Tibial nerve (tissue), 4 donors: ENCODE measurements around the gene ICE1. TPM values are rescaled to one million over a fixed set of nuclear protein-coding genes. Genes with fewer than 3 reads are reported as not detected.
A peak's percentile ranks its signal among the peaks of the same experiment; 100 is the strongest.
"Not testable (repeated sequence)": the region's sequence is repeated elsewhere in the genome, so short reads cannot be mapped to it uniquely, and the experiment has no call there.

Experiments used
- DNase-seq, 2 donors: peaks; one replicate each; pipeline ENCODE4 v3.0.0-alpha.2; 2019; ENCODE audit warnings: low spot score in 2 of 2
- H3K27ac ChIP-seq, 4 donors: fragments of 200-600 bp; sonication (generic) in 3 of 4; one replicate each; pipeline ENCODE4 v1.5.1; 2017 to 2019; ENCODE audit warnings: mild to moderate bottlenecking in 1 of 4
- H3K27me3 ChIP-seq, 2 donors: fragments of 200-600 bp; sonication (generic) in 1 of 2; one replicate each; pipeline versions ENCODE4 v1.5.1 to v1.6.0; 2017 to 2019
- H3K36me3 ChIP-seq, 3 donors: fragments of 200-600 bp; sonication (generic); one replicate each; pipeline ENCODE4 v1.5.1; 2018 to 2019
- H3K4me1 ChIP-seq, 4 donors: fragments of 200-600 bp; sonication (generic) in 3 of 4; one replicate each; pipeline ENCODE4 v1.5.1; 2017 to 2019
- H3K4me3 ChIP-seq, 4 donors: fragments of 200-600 bp; sonication (generic) in 3 of 4; one replicate each; pipeline ENCODE4 v1.5.1; 2017 to 2019; ENCODE audit warnings: mild to moderate bottlenecking in 1 of 4, moderate library complexity in 1 of 4
- H3K9me3 ChIP-seq, 4 donors: fragments of 200-600 bp; sonication (generic) in 3 of 4; one replicate each; pipeline ENCODE4 v1.5.1; 2017 to 2019
- EP300 ChIP-seq, 2 donors: sonication (generic); formaldehyde crosslinking; IDR thresholded peaks; one replicate each; pipeline ENCODE4 v1.6.1; 2017; ENCODE audit warnings: antibody characterized with exemption in 2 of 2, mild to moderate bottlenecking in 1 of 2
- POLR2A ChIP-seq, 2 donors: fragments of 450-650 bp; IDR thresholded peaks; one replicate each; pipeline ENCODE4 v1.6.1; 2017; ENCODE audit warnings: antibody characterized with exemption in 2 of 2, mild to moderate bottlenecking in 2 of 2, moderate library complexity in 2 of 2
- WGBS, 2 donors: methylation state at CpG; one replicate each; pipeline ENCODE4 v1.1.5; 2018; 5-methylcytosine and 5-hydroxymethylcytosine counted together
- total RNA-seq, 4 donors: library from RNA; depleted of rRNA; stranded (reverse); fragments of >200 nt; gene quantifications; one replicate each; pipeline ENCODE4 v1.1.0, GENCODE V29; 2016
- TF ChIP-seq, protein P1 (sequence below), 5 experiments: fragments of 200-600 bp in 3 of 5; fragments of 450-650 bp in 2 of 5; sonication (generic) in 3 of 5; IDR thresholded peaks; one replicate each; pipeline ENCODE4 v1.5.1; 2016 to 2019; ENCODE audit warnings: antibody characterized with exemption in 5 of 5, mild to moderate bottlenecking in 3 of 5, moderate library complexity in 2 of 5

The ICE1 gene
- total RNA-seq, 4 donors from 2014 or later: 30.9 to 37.5 (median 33.7) TPM

DNA sequence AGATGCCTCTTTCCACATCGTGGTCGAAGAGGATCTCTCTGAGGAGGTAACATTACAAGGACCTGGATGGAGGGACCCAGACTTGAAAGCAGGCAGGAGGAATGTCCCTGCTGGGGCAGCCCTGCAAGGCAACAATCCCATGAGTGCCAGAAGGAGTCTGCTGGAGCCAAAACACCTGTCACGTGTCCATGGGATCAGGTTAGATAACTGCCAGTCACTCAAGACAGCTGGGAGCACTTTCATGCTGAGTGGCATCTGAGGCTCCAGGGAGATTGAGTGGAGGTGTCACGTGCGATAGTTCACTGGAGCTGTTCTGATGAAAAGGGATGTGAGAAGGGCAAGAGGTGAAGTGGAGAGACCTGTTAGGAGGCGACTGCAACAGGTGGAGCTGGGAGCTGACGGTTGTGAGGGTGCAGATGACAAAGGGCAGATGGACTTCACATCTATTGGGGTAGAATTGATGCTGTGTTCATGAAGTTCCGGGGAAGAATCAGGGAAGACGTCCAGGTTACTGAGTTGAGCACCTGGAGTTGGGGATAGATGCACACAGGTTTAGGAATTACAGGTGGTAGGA lies 68.4 kb downstream of the ICE1 start:
- H3K36me3 ChIP-seq: peaks cover 0 to 45% (median 0%) of the 10 kb centered on the region in 3 donors
- 73 to 77% methylated on average over 9 of the region's 9 CpGs for WGBS, 2 donors
- H3K27me3 ChIP-seq: no peaks in the 10 kb centered on the region

DNA sequence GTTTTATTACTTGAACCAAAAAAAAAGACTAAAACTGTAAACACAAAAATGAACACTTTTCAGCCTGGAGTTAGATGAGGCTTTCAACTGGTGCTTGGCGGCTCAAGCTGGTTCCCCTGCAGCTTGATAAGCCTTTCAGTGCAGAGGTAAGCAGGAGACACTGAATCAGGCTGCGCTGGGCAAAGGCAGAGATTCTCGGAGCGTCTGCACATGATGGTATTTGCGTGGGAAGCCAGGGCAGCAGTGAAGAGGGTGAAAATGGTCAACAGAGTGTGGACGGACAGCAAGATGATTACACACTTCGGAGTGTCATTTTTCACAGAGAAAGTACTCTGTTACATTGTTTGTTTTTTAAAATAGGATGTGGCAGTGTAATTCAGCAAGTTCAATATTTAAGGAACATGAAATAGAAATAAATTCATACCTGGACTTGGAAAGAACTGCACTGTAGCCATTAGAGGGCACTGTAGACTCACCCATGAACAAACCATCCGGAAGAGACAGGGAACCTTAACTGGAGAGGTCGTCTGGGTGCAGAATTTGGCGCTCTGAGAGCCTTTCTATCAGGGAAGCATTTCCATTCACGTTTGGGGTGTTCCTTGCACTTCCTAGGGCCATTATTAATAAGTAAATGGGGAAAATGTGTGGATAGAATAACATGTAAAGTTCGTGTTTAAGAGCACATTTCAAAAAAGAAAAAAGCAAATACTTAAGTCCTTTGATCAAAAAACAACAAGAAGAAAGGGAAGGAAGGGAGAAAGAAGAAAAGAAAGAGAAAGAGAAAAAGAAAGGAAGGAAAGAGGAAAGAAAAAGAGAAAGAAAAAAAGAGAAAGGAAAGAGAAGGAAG lies 69.8 kb downstream of the ICE1 start:
- peaks cover 0 to 44% (median 1%) of the 10 kb centered on the region in 4 donors for H3K4me1 ChIP-seq
- 22 to 26% methylated on average over 12 of the region's 12 CpGs for WGBS, 2 donors
- H3K36me3 ChIP-seq: peaks cover 0 to 31% (median 0%) of the 10 kb centered on the region in 3 donors
- H3K27me3 ChIP-seq: no peaks in the 10 kb centered on the region
- H3K4me3 ChIP-seq: no peak overlapping the region
- no peak for DNase-seq
- no peak overlapping the region for H3K27ac ChIP-seq
- TF ChIP-seq, protein P1, sequence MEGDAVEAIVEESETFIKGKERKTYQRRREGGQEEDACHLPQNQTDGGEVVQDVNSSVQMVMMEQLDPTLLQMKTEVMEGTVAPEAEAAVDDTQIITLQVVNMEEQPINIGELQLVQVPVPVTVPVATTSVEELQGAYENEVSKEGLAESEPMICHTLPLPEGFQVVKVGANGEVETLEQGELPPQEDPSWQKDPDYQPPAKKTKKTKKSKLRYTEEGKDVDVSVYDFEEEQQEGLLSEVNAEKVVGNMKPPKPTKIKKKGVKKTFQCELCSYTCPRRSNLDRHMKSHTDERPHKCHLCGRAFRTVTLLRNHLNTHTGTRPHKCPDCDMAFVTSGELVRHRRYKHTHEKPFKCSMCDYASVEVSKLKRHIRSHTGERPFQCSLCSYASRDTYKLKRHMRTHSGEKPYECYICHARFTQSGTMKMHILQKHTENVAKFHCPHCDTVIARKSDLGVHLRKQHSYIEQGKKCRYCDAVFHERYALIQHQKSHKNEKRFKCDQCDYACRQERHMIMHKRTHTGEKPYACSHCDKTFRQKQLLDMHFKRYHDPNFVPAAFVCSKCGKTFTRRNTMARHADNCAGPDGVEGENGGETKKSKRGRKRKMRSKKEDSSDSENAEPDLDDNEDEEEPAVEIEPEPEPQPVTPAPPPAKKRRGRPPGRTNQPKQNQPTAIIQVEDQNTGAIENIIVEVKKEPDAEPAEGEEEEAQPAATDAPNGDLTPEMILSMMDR (IDR thresholded peaks at IDR 0.05): peak in 4 of 5 experiments; percentile 37 to 60 (median 48)
- no peak for TF ChIP-seq EP300 (IDR thresholded peaks at IDR 0.05)
- H3K9me3 ChIP-seq: no peaks in the 10 kb centered on the region

More for the DNA sequence above, 68.4 kb downstream of the ICE1 start:
- Histone ChIP-seq H3K27ac (no peak overlapping the region), H3K4me1 (peaks cover 0 to 30% (median 0%) of the 10 kb centered on the region in 4 donors), H3K9me3 (no peaks in the 10 kb centered on the region), H3K4me3 (no peak overlapping the region)
- TF ChIP-seq, protein P1 (IDR thresholded peaks at IDR 0.05): no peak
- TF ChIP-seq EP300 (IDR thresholded peaks at IDR 0.05) (no peak), POLR2A (IDR thresholded peaks at IDR 0.05) (no peak)
- no peak for DNase-seq

GRCh38 chr5:5492934-5493271 lies 70.4 kb downstream of the ICE1 start:
- not testable (repeated sequence) for H3K27ac ChIP-seq, H3K9me3 ChIP-seq, H3K4me3 ChIP-seq, DNase-seq, H3K27me3 ChIP-seq
- WGBS, 2 donors: 87 to 88% methylated on average over 2 of the region's 2 CpGs
- Histone ChIP-seq H3K4me1 (peaks cover 0 to 47% (median 2%) of the 10 kb centered on the region in 4 donors), H3K36me3 (peaks cover 0 to 25% (median 0%) of the 10 kb centered on the region in 3 donors)

- 21 to 22% methylated on average over 35 to 49 of the region's 62 CpGs for WGBS, 2 donors
- Histone ChIP-seq H3K36me3 (peaks cover 0 to 8% (median 0%) of the 10 kb centered on the region in 3 donors), H3K27ac (no peak overlapping the region), H3K4me1 (peaks cover 0 to 47% (median 2%) of the 10 kb centered on the region in 4 donors), H3K9me3 (no peaks in the 10 kb centered on the region), H3K27me3 (no peaks in the 10 kb centered on the region), H3K4me3 (peak overlapping the region in 2 of 4 donors; percentile 26 to 30)
- DNase-seq: peak; percentile 19 to 40
- TF ChIP-seq, protein P1 (IDR thresholded peaks at IDR 0.05): no peak
- TF ChIP-seq EP300 (IDR thresholded peaks at IDR 0.05) (no peak), POLR2A (IDR thresholded peaks at IDR 0.05) (no peak)
These were observed 72.3 kb downstream of the ICE1 start for GRCh38 chr5:5494489-5495402.

GRCh38 chr5:5497152-5497788 lies 74.8 kb downstream of the ICE1 start:
- TF ChIP-seq, protein P1 (IDR thresholded peaks at IDR 0.05): peak; percentile 49 to 76 (median 66)
- no peak for TF ChIP-seq EP300 (IDR thresholded peaks at IDR 0.05)
- Histone ChIP-seq H3K27me3 (no peaks in the 10 kb centered on the region), H3K9me3 (no peaks in the 10 kb centered on the region), H3K36me3 (no peaks in the 10 kb centered on the region), H3K4me1 (peaks cover 0 to 40% (median 2%) of the 10 kb centered on the region in 4 donors), H3K27ac (no peak overlapping the region), H3K4me3 (no peak overlapping the region)
- DNase-seq: peak; percentile 23 to 40
- 32% methylated on average over 13 of the region's 13 CpGs for WGBS, 2 donors
